Limb (tissue), 2 donors: ENCODE data around the gene TMEM156.

Experiments used
- DNase-seq, 2 donors: peaks; one replicate each; pipeline ENCODE4 v3.0.0-alpha.2; 2016; ENCODE audit errors: extremely low spot score in 2 of 2

The TMEM156 gene

DNA sequence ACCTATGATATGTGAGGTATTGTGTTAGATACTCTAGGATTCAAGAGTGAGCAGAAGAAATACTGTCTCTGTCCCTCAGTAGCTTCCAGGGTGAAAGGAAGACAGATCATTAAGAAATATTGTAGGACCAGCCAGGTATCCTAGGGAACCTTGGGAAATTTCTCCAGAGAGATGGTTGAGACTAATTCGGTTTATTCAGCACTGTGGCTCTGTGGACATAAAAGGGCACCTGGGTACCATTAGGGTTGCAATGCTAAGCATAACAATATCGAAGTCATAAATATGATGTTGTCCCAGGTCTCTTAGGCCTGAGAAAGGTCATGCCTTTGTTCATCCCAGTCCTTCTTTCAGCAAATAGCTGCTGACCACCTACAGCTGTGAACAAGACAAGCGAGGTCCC, 103.6 kb downstream of the TMEM156 start:
- no peak for DNase-seq

- DNase-seq, result no peak
Measured at GRCh38 chr4:38926896-38927295, 105.3 kb downstream of the TMEM156 start.

DNA sequence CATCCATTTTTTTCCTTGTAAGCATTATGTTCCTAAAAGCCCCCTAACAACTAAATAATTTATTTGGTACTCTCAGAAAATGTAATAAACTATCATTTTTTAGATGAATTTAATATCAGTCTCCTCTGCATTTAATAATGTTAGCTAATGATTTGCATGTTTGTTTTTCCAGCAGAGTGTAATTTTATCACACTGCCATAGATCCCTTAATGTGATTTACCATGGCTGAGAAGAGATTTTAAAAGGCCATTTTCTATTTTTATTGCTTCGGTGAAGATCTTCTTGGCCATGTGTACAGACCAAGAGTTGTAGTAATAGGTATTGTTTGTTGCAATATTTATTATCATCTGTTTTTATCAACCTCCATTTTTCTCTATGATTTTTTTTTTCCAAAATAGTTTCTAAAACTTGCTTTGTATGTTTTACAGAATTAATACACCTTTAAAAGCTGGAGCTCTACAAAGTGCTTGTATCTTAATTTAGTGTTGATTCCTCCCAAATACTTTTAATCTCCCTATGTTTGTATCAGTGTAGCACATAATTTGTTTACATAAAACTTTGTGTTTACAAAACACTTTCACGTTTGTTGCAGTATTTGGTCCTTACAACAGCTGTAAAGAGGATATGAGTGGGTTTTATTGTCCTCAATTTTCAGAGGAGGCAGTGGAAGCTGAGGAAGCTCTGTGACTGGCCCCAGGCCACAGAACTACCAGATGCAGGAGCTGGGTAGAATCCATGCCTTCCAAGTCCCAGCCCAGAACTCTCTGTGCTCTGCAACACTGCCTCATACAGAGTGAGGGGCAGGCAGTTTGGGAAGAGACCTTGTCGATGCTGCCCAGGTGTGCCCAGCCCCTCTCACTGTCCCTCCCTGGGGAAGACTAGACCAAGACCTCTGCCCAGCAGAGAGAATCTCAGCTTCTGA, 106.5 kb downstream of the TMEM156 start:
- DNase-seq, result no peak

GRCh38 chr4:38924353-38924752, 107.9 kb downstream of the TMEM156 start:
- no peak for DNase-seq

GRCh38 chr4:38923746-38924145, 108.5 kb downstream of the TMEM156 start:
- DNase-seq, result no peak

DNA sequence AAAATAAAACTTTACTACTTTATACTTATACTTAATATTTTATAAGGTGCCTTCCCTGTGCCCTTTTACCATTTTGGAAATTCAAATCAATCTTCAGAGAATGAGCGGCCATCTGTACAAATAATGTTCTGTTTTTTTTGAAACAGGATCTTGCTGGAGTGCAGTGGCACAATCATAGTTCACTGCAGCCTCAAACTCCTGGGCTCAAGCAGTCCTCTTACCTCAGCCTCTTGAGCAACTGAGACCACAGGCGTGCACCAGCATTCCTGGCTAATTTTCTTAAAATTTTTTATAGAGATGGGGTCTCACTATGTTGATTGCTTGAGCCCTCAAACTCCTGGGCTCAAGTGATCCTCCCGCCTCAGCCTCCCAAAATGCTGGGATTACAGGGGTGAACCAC, 111.1 kb downstream of the TMEM156 start:
- DNase-seq, result no peak

DNA sequence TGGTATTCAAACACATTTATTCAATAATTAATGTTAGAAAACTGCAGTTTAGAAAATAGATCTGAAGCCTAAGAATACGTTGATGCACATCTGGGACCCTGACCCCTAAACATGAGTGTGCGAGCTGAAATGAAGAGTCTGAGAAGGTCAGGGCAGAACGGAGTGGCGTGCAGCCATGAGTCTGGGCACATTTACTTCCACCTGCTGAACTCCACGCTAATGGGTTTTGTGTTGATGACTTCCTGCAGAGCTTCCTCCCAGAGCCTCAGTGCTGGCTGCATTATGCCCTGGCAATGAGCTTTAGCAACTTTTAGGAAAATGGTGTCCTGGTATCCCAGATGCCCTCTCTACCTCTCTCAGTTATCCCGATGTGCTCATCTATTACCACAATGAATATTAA, 111.5 kb downstream of the TMEM156 start:
- no peak for DNase-seq

GRCh38 chr4:38920186-38920585, 112.0 kb downstream of the TMEM156 start:
- DNase-seq, result no peak

- DNase-seq, result no peak
Measured at GRCh38 chr4:38919494-38919893, 112.7 kb downstream of the TMEM156 start.

GRCh38 chr4:38917481-38918025, 114.7 kb downstream of the TMEM156 start:
- no peak for DNase-seq
